Erythroblast (primary cell): ENCODE data around the gene PGC.

ENCODE experiments used
- DNase-seq, 2 experiments: peaks; one replicate each; lab custom pipeline; 2025; lab: John Stamatoyannopoulos, UW
- GATA1 ChIP-seq: IDR thresholded peaks from 2 replicates; pipeline ENCODE4 v1.6.1; 2011; ENCODE audit warnings: low read depth, mild to moderate bottlenecking, control low read depth, low read length, moderate library complexity
- POLR2A ChIP-seq: IDR thresholded peaks from 2 replicates; pipeline ENCODE4 v1.6.1; 2011; ENCODE audit warnings: mild to moderate bottlenecking, low read length

Gene PGC

DNA sequence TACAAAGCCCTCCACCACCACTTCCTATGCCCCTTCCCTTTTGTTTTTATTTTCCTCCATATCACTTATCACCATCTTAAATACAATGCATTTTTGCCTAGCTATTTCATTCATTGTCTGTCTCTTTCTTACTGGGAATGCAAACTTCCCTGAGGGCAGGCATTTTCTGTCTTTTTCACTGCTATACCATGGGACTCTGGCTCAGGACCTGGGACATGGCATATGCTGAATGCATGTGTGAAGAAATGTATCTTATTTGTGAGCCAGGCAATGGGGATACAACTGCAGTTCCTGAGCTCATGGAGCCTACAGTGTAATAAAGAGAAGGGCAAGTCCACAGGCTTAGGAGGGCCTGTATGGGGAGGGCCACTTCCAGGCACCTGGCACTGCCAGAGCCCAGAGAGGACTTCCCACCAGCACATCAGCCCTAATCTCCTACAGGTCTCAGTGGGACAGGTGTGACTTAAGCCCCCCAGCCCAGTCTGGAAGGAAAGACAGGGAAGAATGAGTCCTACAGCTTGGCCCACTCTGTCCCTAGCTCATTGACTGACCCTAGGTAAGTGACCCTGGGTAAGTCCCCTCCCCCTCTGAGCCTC is 55.0 kb downstream of the PGC start:
- no peak for TF ChIP-seq POLR2A
- TF ChIP-seq GATA1 = no peak
- no peak for DNase-seq

DNA sequence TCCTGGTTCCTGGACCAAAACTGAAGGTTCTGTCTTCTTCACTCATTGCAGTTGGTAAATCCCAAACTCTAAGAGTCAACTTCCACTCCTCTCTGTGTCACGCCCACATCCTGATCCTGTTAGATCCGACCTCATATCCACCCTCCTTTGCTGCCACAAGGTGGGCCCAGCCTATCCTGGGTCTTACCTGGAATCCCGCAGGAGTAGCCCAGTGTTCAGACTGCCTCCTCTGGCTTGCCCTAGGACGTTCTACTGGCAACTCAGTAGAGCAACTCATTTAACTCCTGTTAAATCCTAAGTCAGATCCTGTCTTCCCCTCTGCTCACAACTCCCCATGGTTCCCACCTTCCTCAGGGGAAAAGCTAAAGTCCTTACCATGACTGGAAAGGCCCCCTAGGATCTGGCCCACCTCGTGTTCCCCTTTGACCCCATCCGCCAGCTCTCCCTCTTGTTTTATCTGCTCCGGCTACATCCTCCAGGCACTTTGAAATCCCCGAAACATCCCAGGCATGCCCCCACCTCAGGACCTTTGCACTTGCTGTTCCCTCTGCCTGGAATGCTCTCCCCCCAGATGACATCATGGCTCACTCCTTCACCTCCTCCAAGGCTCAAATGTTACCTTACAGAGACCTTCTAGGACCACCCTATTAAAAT is 55.6 kb downstream of the PGC start:
- TF ChIP-seq POLR2A (no peak), GATA1 (no peak)
- DNase-seq = no peak

DNA sequence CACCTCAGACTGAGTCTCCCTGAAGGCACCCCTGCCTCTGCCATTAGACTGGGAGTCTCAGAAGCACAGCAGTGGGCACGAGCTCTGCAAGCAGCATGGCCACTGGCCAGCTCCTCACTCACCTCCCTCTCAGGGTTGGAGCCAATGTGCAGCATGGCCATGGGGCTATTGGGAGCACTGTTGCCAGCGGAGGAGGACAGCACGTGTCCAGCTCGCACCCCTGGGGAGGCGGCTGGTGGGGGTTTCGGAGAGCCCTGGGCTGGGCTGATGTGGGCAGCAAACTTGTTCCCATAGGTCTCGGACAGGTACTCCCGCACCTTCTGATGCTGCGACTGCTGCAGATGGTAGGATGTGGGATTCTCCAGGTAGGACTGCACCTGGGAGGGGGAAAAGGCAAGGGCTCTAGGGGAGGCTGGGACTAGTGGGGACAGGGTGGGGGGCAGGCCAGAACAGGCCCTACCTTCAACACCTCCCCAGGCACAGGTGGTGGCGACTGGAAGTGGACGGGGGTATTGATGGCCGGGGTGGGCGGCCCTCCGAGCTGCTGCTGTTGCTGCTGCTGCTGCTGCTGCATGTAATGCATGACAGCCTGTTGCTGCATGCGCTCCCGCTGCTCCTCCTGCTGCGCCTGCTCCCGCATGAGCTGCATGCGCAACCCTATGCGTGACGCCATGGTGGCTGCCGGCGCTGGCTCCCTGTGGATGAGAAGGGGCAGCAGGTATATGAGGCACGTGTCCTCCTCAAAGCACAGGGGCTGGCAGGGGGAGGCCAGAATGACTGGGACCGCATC is 56.5 kb downstream of the PGC start:
- TF ChIP-seq POLR2A (no peak), GATA1 (no peak)
- no peak for DNase-seq

DNA sequence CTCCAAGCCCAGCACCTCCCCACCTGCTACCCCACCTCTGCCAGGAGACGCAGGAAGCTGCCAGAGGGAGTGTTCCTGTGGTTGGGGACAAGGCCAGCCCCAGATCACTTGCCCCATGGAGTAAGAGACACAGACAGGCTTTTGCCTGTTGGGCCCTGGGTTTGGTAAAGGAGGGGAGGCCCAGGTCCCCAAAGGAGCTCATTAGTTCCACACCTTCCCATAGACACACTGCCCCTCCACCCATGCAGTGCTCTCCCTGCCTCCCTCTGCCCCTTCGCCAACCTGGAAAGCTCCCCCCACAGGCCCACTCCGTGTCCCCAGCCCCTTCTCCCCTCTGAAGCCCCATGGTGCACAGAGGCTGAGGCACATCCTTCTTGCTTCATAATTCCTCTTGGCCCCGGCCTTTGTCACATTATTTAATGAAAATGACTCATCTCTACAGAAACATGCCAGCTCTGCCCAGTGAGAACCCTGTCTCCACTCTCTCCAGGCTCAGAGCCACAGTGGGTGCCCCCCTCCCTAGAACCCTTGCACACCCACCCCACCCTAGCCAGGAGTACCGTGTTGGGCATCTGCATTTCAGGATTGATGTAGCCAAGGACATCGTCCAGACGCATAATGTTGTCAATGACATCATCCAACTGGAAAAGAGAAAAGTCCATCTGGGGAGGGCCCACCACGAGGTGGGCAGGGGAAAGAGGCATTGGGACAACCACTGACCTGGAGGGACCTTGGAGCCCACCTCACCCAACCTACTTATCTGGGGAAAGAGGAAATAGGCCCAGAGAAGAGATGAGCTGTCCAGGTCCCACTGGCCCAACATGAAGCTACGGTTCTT is 57.8 kb downstream of the PGC start:
- no peak for TF ChIP-seq POLR2A
- TF ChIP-seq GATA1 = no peak
- no peak for DNase-seq

DNA sequence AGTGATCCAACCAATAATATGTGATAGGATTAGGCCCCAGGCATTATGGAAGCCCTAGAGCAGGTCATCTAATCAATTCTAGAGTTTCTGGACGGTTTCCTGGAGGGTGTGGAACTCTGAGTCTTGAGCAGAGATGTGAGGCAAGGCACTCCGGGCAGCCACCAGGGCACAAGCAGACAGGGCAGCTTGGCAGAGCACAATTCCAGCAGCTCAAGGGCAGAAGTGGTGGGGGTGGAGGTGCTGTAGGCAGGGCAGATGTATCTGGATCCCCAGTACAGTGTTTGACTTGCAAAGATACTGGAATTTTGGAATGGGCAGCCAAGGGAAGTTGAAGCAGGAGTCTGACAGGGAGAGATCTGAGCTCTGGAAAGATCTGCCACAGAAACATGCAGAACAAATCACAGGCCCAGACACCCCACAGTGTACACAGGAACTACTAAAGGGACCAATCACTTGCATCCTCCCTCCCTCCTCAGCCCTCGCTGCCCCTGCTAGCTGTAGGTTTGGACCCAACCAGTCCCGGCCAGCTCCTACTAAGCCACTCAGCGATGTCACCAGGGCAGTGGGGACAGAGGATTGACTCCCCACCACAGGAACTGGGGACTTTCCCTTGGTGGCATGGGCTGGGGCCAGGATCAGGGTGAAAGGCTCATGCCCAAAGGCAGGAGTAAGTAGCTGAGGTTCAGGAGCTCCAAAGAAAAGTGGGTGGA is 58.8 kb downstream of the PGC start:
- TF ChIP-seq GATA1 = no peak
- TF ChIP-seq POLR2A = no peak

DNA sequence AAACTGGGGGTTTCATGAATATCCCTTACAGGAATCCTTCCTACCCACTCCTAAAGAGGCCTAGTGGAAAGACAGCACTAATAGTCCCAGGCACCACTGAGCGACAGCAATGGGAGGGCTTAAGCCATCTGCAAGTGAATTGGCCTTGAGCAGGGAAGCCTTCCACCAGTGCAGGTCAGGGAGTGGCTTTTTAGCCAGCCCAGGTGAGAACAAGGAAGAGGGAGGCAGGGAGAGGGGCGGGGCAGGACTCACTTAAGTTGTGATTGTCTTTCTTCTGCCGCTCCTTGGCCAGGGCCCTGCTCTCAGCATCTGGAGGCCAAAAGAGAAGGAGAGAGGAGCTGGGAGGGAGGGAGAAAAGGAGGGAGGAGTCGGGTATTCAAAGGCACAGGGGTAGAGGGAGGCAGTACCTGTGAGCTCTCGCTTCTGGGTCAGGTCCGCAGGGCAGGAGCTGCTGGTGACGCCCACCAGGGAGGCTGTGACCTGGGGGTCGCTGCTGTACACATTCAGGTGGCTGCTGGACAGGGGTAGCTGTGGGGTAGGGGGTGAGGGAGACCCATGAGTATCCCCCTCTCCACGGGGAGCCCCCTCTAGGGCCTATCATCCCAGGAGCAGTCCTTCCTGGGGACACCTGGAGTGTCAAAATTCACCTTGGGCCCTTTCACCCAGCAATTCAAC is 59.6 kb downstream of the PGC start:
- no peak for TF ChIP-seq POLR2A
- no peak for TF ChIP-seq GATA1
- DNase-seq = no peak

More for the DNA sequence above, 58.8 kb downstream of the PGC start:
- no peak for DNase-seq
